ENCODE measurements around the gene ERO1A.

The ERO1A gene

GRCh38 chr14:52661314-52661713, 34.0 kb downstream of the ERO1A start:
- peaks cover 23% of the 10 kb centered on the region for H3K36me3 ChIP-seq (ENCODE audit: control insufficient read depth, insufficient read depth, low read length)
- no peak overlapping the region for H3K27ac ChIP-seq (ENCODE audit: low read depth, low read length, severe bottlenecking)
- no peak overlapping the region for H3K4me3 ChIP-seq (ENCODE audit: extremely low read depth, insufficient read depth, low read length, poor library complexity, severe bottlenecking)
- no CpG with 5 or more reads among the region's 2 CpGs for WGBS, 2 experiments (ENCODE audit: insufficient coverage in 2 of 2)
- no peaks in the 10 kb centered on the region for H3K9me3 ChIP-seq (ENCODE audit: control insufficient read depth, low read length)
- no peaks in the 10 kb centered on the region for H3K4me1 ChIP-seq (ENCODE audit: control insufficient read depth, insufficient read depth, low read length, poor library complexity, severe bottlenecking)

GRCh38 chr14:52660832-52661231, 34.5 kb downstream of the ERO1A start:
- H3K4me3 ChIP-seq (ENCODE audit: extremely low read depth, insufficient read depth, low read length, poor library complexity, severe bottlenecking) = no peak overlapping the region
- peaks cover 18% of the 10 kb centered on the region for H3K36me3 ChIP-seq (ENCODE audit: control insufficient read depth, insufficient read depth, low read length)
- H3K27ac ChIP-seq (ENCODE audit: low read depth, low read length, severe bottlenecking) = no peak overlapping the region
- no peaks in the 10 kb centered on the region for H3K9me3 ChIP-seq (ENCODE audit: control insufficient read depth, low read length)
- 100% methylated on average over 1 of the region's 1 CpG; no CpG with 5 or more reads in 1 of the 2 experiments for WGBS, 2 experiments (ENCODE audit: insufficient coverage in 2 of 2)
- H3K4me1 ChIP-seq (ENCODE audit: control insufficient read depth, insufficient read depth, low read length, poor library complexity, severe bottlenecking) = no peaks in the 10 kb centered on the region

GRCh38 chr14:52660325-52660724, 35.0 kb downstream of the ERO1A start:
- Histone ChIP-seq H3K27ac (ENCODE audit: low read depth, low read length, severe bottlenecking) (no peak overlapping the region), H3K4me1 (ENCODE audit: control insufficient read depth, insufficient read depth, low read length, poor library complexity, severe bottlenecking) (no peaks in the 10 kb centered on the region), H3K4me3 (ENCODE audit: extremely low read depth, insufficient read depth, low read length, poor library complexity, severe bottlenecking) (no peak overlapping the region), H3K9me3 (ENCODE audit: control insufficient read depth, low read length) (no peaks in the 10 kb centered on the region), H3K36me3 (ENCODE audit: control insufficient read depth, insufficient read depth, low read length) (peaks cover 13% of the 10 kb centered on the region)

- H3K27ac ChIP-seq (ENCODE audit: low read depth, low read length, severe bottlenecking) = no peak overlapping the region
- no peaks in the 10 kb centered on the region for H3K4me1 ChIP-seq (ENCODE audit: control insufficient read depth, insufficient read depth, low read length, poor library complexity, severe bottlenecking)
- H3K4me3 ChIP-seq (ENCODE audit: extremely low read depth, insufficient read depth, low read length, poor library complexity, severe bottlenecking) = no peak overlapping the region
- peaks cover 22% of the 10 kb centered on the region for H3K36me3 ChIP-seq (ENCODE audit: control insufficient read depth, insufficient read depth, low read length)
- no peaks in the 10 kb centered on the region for H3K9me3 ChIP-seq (ENCODE audit: control insufficient read depth, low read length)
Observed at GRCh38 chr14:52656905-52657304, 38.5 kb downstream of the ERO1A start.

GRCh38 chr14:52650774-52651173, 44.6 kb downstream of the ERO1A start:
- WGBS, 2 experiments (ENCODE audit: insufficient coverage in 2 of 2) = 91 to 94% methylated on average over 4 of the region's 6 CpGs
- Histone ChIP-seq H3K4me3 (ENCODE audit: extremely low read depth, insufficient read depth, low read length, poor library complexity, severe bottlenecking) (no peak overlapping the region), H3K9me3 (ENCODE audit: control insufficient read depth, low read length) (no peaks in the 10 kb centered on the region), H3K27ac (ENCODE audit: low read depth, low read length, severe bottlenecking) (no peak overlapping the region), H3K36me3 (ENCODE audit: control insufficient read depth, insufficient read depth, low read length) (peaks cover 22% of the 10 kb centered on the region), H3K4me1 (ENCODE audit: control insufficient read depth, insufficient read depth, low read length, poor library complexity, severe bottlenecking) (no peaks in the 10 kb centered on the region)

- H3K27ac ChIP-seq (ENCODE audit: low read depth, low read length, severe bottlenecking) = no peak overlapping the region
- no peak overlapping the region for H3K4me3 ChIP-seq (ENCODE audit: extremely low read depth, insufficient read depth, low read length, poor library complexity, severe bottlenecking)
- no CpG with 5 or more reads among the region's 1 CpG for WGBS, 2 experiments (ENCODE audit: insufficient coverage in 2 of 2)
- H3K9me3 ChIP-seq (ENCODE audit: control insufficient read depth, low read length) = no peaks in the 10 kb centered on the region
- H3K4me1 ChIP-seq (ENCODE audit: control insufficient read depth, insufficient read depth, low read length, poor library complexity, severe bottlenecking) = no peaks in the 10 kb centered on the region
- peaks cover 25% of the 10 kb centered on the region for H3K36me3 ChIP-seq (ENCODE audit: control insufficient read depth, insufficient read depth, low read length)
Observed at GRCh38 chr14:52649511-52649910, 45.8 kb downstream of the ERO1A start.

GRCh38 chr14:52641745-52642144, 53.6 kb downstream of the ERO1A start:
- Histone ChIP-seq H3K27ac (ENCODE audit: low read depth, low read length, severe bottlenecking) (no peak overlapping the region), H3K4me3 (ENCODE audit: extremely low read depth, insufficient read depth, low read length, poor library complexity, severe bottlenecking) (no peak overlapping the region), H3K9me3 (ENCODE audit: control insufficient read depth, low read length) (peaks cover 4% of the 10 kb centered on the region), H3K36me3 (ENCODE audit: control insufficient read depth, insufficient read depth, low read length) (peaks cover 26% of the 10 kb centered on the region), H3K4me1 (ENCODE audit: control insufficient read depth, insufficient read depth, low read length, poor library complexity, severe bottlenecking) (no peaks in the 10 kb centered on the region)
- WGBS, 2 experiments (ENCODE audit: insufficient coverage in 2 of 2) = no CpG with 5 or more reads among the region's 1 CpG

GRCh38 chr14:52640137-52640536, 55.2 kb downstream of the ERO1A start:
- H3K9me3 ChIP-seq (ENCODE audit: control insufficient read depth, low read length) = peaks cover 4% of the 10 kb centered on the region
- 94 to 96% methylated on average over 4 of the region's 4 CpGs for WGBS, 2 experiments (ENCODE audit: insufficient coverage in 2 of 2)

GRCh38 chr14:52619687-52620086, 75.7 kb downstream of the ERO1A start:
- Histone ChIP-seq H3K36me3 (ENCODE audit: control insufficient read depth, insufficient read depth, low read length) (no peaks in the 10 kb centered on the region), H3K27ac (ENCODE audit: low read depth, low read length, severe bottlenecking) (no peak overlapping the region), H3K4me3 (ENCODE audit: extremely low read depth, insufficient read depth, low read length, poor library complexity, severe bottlenecking) (no peak overlapping the region), H3K9me3 (ENCODE audit: control insufficient read depth, low read length) (no peaks in the 10 kb centered on the region), H3K4me1 (ENCODE audit: control insufficient read depth, insufficient read depth, low read length, poor library complexity, severe bottlenecking) (no peaks in the 10 kb centered on the region)
- WGBS, 2 experiments (ENCODE audit: insufficient coverage in 2 of 2) = no CpG with 5 or more reads among the region's 1 CpG

More at GRCh38 chr14:52640137-52640536, 55.2 kb downstream of the ERO1A start:
- Histone ChIP-seq H3K36me3 (ENCODE audit: control insufficient read depth, insufficient read depth, low read length) (peaks cover 19% of the 10 kb centered on the region), H3K27ac (ENCODE audit: low read depth, low read length, severe bottlenecking) (no peak overlapping the region), H3K4me3 (ENCODE audit: extremely low read depth, insufficient read depth, low read length, poor library complexity, severe bottlenecking) (no peak overlapping the region), H3K4me1 (ENCODE audit: control insufficient read depth, insufficient read depth, low read length, poor library complexity, severe bottlenecking) (no peaks in the 10 kb centered on the region)

- H3K36me3 ChIP-seq (ENCODE audit: control insufficient read depth, insufficient read depth, low read length) = no peaks in the 10 kb centered on the region
- H3K4me1 ChIP-seq (ENCODE audit: control insufficient read depth, insufficient read depth, low read length, poor library complexity, severe bottlenecking) = no peaks in the 10 kb centered on the region
- H3K27ac ChIP-seq (ENCODE audit: low read depth, low read length, severe bottlenecking) = no peak overlapping the region
- 100% methylated on average over 2 of the region's 3 CpGs; no CpG with 5 or more reads in 1 of the 2 experiments for WGBS, 2 experiments (ENCODE audit: insufficient coverage in 2 of 2)
- no peaks in the 10 kb centered on the region for H3K9me3 ChIP-seq (ENCODE audit: control insufficient read depth, low read length)
- no peak overlapping the region for H3K4me3 ChIP-seq (ENCODE audit: extremely low read depth, insufficient read depth, low read length, poor library complexity, severe bottlenecking)
Observed at GRCh38 chr14:52618602-52619001, 76.8 kb downstream of the ERO1A start.

GRCh38 chr14:52610187-52610586, 85.2 kb downstream of the ERO1A start:
- no peak overlapping the region for H3K27ac ChIP-seq (ENCODE audit: low read depth, low read length, severe bottlenecking)
- H3K4me3 ChIP-seq (ENCODE audit: extremely low read depth, insufficient read depth, low read length, poor library complexity, severe bottlenecking) = no peak overlapping the region
- H3K36me3 ChIP-seq (ENCODE audit: control insufficient read depth, insufficient read depth, low read length) = no peaks in the 10 kb centered on the region
- no CpG with 5 or more reads among the region's 2 CpGs for WGBS, 2 experiments (ENCODE audit: insufficient coverage in 2 of 2)
- no peaks in the 10 kb centered on the region for H3K9me3 ChIP-seq (ENCODE audit: control insufficient read depth, low read length)
- no peaks in the 10 kb centered on the region for H3K4me1 ChIP-seq (ENCODE audit: control insufficient read depth, insufficient read depth, low read length, poor library complexity, severe bottlenecking)

Measured in mesodermal cell (in vitro differentiated cells).